Fibroblast of the aortic adventitia (primary cell): ENCODE data around the gene PCSK4. TPM values are rescaled to one million over a fixed set of nuclear protein-coding genes. Genes with fewer than 3 reads are reported as not detected.
"Not testable (repeated sequence)": the region's sequence is repeated elsewhere in the genome, so short reads cannot be mapped to it uniquely, and the experiment has no call there.

Experiments
- DNase-seq: peaks from one replicate; pipeline ENCODE4 v3.0.0-alpha.2; 2010; ENCODE audit warnings: low read depth
- H3K4me3 ChIP-seq: 2 replicates; pipeline ENCODE4 v1.5.1; 2011; ENCODE audit warnings: low read depth, mild to moderate bottlenecking, control low read depth, low read length, moderate library complexity
- CTCF ChIP-seq: IDR thresholded peaks from 2 replicates; pipeline ENCODE4 v1.5.1; 2011; ENCODE audit warnings: mild to moderate bottlenecking, low read length, control low read depth, inconsistent platforms; ENCODE audit not compliant: insufficient read depth
- total RNA-seq: library from RNA; depleted of rRNA; stranded (reverse); fragments of >200 nt; gene quantifications from 2 replicates; pipeline ENCODE4 v1.2.3, GENCODE V29; 2012; ENCODE audit warnings: low replicate concordance

The PCSK4 gene
- total RNA-seq, 1 donor: 2.2 TPM

GRCh38 chr19:1531587-1531986, 41.4 kb upstream of the PCSK4 start:
- H3K4me3 ChIP-seq: no peak overlapping the region
- DNase-seq: no peak
- no peak for TF ChIP-seq CTCF

DNA sequence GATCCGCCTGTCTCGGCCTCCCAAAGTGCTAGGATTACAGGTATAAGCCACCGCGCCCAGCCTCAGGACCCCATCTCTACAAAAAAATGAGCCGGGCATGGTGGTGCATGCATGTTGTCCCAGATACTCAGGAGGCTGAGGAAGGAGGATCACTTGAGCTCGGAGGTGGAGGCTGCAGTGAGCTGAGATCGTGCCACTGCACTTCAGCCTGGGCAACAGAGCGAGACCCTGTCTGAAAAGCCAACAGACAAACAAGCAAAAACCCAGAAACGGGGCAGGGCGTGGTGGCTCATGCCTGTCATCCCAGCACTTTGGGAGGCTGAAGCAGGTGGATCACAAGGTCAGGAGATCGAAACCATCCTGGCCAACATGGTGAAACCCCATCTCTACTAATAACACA, 40.7 kb upstream of the PCSK4 start:
- not testable (repeated sequence) for H3K4me3 ChIP-seq, DNase-seq

- no peak for TF ChIP-seq CTCF
- no peak for DNase-seq
- H3K4me3 ChIP-seq: no peak overlapping the region
Observed at GRCh38 chr19:1529430-1529816, 39.3 kb upstream of the PCSK4 start.

- H3K4me3 ChIP-seq: no peak overlapping the region
- no peak for DNase-seq
- no peak for TF ChIP-seq CTCF
Observed at GRCh38 chr19:1528596-1529429, 38.7 kb upstream of the PCSK4 start.

- TF ChIP-seq CTCF: no peak
- H3K4me3 ChIP-seq: no peak overlapping the region
- DNase-seq: no peak
Observed at GRCh38 chr19:1527650-1528309, 37.6 kb upstream of the PCSK4 start.

DNA sequence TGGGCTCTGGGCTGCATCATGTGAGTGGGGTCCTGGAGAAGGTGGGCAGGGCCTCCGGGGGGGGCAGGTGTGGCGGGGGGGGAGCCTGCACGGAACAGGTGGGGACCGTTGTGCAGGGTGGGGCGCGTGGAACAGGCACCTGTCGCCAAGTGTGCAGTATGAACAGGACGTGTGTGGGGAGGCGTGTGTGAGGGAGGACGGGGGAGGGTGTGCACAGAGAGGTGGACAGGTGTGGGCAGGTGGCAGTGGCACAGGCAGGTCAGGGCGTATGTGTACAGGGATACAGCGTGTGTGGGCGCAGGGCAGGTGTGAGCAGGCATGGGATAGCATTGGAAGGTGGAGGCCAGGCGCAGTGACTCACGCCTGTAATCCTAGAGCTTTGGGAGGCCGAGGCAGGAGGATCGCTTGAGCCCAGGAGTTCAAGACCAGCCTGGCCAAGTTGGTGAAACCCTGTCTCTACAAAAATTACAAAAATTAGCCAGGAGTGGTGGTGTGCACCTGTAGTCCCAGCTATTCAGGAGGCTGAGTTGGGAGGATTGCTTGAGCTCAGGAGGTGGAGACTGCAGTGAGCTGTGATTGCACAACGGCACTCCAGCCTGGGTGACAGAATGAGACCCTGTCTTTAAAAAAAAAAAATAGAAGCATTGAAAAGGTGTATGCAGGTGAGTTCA, 37.0 kb upstream of the PCSK4 start:
- no peak overlapping the region for H3K4me3 ChIP-seq
- TF ChIP-seq CTCF: no peak
- no peak for DNase-seq
